HepG2 (cell line): ENCODE results near the gene CABLES1. TPM values are rescaled to one million over a fixed set of nuclear protein-coding genes. Genes with fewer than 3 reads are reported as not detected.

Experiments
- ARNTL ChIP-seq: sonication (generic); formaldehyde crosslinking; IDR thresholded peaks from 2 replicates; pipeline ENCODE4 v1.4.0; 2020; ENCODE audit warnings: mild to moderate bottlenecking, missing genetic modification reagents
- ATAD3A ChIP-seq: sonication (generic); formaldehyde crosslinking; IDR thresholded peaks from 2 replicates; pipeline ENCODE4 v1.4.0; 2020; ENCODE audit warnings: missing genetic modification reagents
- KAT2B ChIP-seq: fragments of 150-350 bp; IDR thresholded peaks from 2 replicates; pipeline ENCODE4 v1.6.1; 2014; ENCODE audit warnings: low read depth, low read length, borderline replicate concordance
- MAFK ChIP-seq, 2 experiments: IDR thresholded peaks in 1 of 2; conservative IDR thresholded peaks in 1 of 2; 2 replicates each; pipeline ENCODE4 v1.6.1; 2011; ENCODE audit warnings: improper control_type of control experiment in 2 of 2, low read length in 2 of 2
- NFKBIZ ChIP-seq: IDR thresholded peaks from 2 replicates; pipeline ENCODE4 v1.6.1; 2018; ENCODE audit warnings: missing genetic modification reagents, missing compliant biosample characterization
- PHB2 ChIP-seq: fragments of 450-650 bp; IDR thresholded peaks from 2 replicates; pipeline ENCODE4 v1.6.1; 2018; ENCODE audit not compliant: partially characterized antibody
- RARG ChIP-seq: sonication (generic); formaldehyde crosslinking; IDR thresholded peaks from 2 replicates; pipeline ENCODE4 v1.4.0; 2020; ENCODE audit warnings: low read depth, mild to moderate bottlenecking, missing genetic modification reagents
- RBAK ChIP-seq: sonication (generic); formaldehyde crosslinking; IDR thresholded peaks from 2 replicates; pipeline ENCODE4 v1.5.1; 2020; ENCODE audit warnings: mild to moderate bottlenecking, missing genetic modification reagents
- SMYD3 ChIP-seq: sonication (generic); formaldehyde crosslinking; IDR thresholded peaks from 2 replicates; pipeline ENCODE4 v1.8.1; 2023; ENCODE audit warnings: mild to moderate bottlenecking, missing genetic modification reagents
- SNAI1 ChIP-seq: sonication (generic); formaldehyde crosslinking; IDR thresholded peaks from 2 replicates; pipeline ENCODE4 v1.5.0; 2020; ENCODE audit warnings: mild to moderate bottlenecking, missing genetic modification reagents, borderline replicate concordance
- TOE1 ChIP-seq: sonication (generic); formaldehyde crosslinking; IDR thresholded peaks from 2 replicates; pipeline ENCODE4 v1.4.0; 2020; ENCODE audit warnings: mild to moderate bottlenecking, missing genetic modification reagents
- ZKSCAN5 ChIP-seq: sonication (generic); formaldehyde crosslinking; IDR thresholded peaks from 2 replicates; pipeline ENCODE4 v1.5.1; 2020; ENCODE audit warnings: mild to moderate bottlenecking, missing genetic modification reagents
- ZNF292 ChIP-seq: sonication (generic); formaldehyde crosslinking; IDR thresholded peaks from 2 replicates; pipeline ENCODE4 v1.8.1; 2022; ENCODE audit warnings: mild to moderate bottlenecking, low read depth, missing genetic modification reagents, borderline replicate concordance
- ZNF382 ChIP-seq: sonication (generic); formaldehyde crosslinking; IDR thresholded peaks from 2 replicates; pipeline ENCODE4 v1.5.0; 2020; ENCODE audit warnings: missing genetic modification reagents, mild to moderate bottlenecking, borderline replicate concordance
- ZNF644 ChIP-seq: IDR thresholded peaks from 2 replicates; pipeline ENCODE4 v1.6.1; 2016; ENCODE audit warnings: low read depth
- polyA plus RNA-seq, 8 experiments: library from polyadenylated mRNA; depleted of rRNA in 3 of 8; stranded (reverse) in 7 of 8; unstranded in 1 of 8; fragments of >200 nt; fragmentation: Illumina TruSeq in 4 of 8; extraction: Trizol in 4 of 8; gene quantifications; 2 replicates each; pipeline versions ENCODE4 v1.2.1 to v1.2.3, GENCODE V29; 2011 to 2016; ENCODE audit warnings: low read depth in 4 of 8, missing spikeins in 1 of 8, mixed read lengths in 1 of 8; ENCODE audit not compliant: insufficient read depth in 1 of 8
- total RNA-seq, 5 experiments: library from RNA; depleted of rRNA; stranded (reverse); fragments of >200 nt; fragmentation: Illumina TruSeq; extraction: Trizol; gene quantifications; 2 replicates each; pipeline ENCODE4 v1.2.3, GENCODE V29; 2016; ENCODE audit warnings: low read depth in 1 of 5
- TF ChIP-seq, protein P1 (sequence below), 2 experiments: sonication (generic) in 1 of 2; formaldehyde crosslinking in 1 of 2; IDR thresholded peaks; 2 replicates each; pipeline versions ENCODE4 v1.6.1 to v1.9.0; 2014 to 2022; ENCODE audit warnings: antibody characterized with exemption in 1 of 2, borderline replicate concordance in 1 of 2, inconsistent platforms in 1 of 2, low read depth in 1 of 2, missing genetic modification reagents in 1 of 2
- TF ChIP-seq, protein P2 (sequence below): sonication (generic); formaldehyde crosslinking; conservative IDR thresholded peaks from 2 replicates; pipeline ENCODE4 v1.4.0; 2020; ENCODE audit warnings: mild to moderate bottlenecking, missing genetic modification reagents, moderate library complexity
- TF ChIP-seq, protein P3 (sequence below): sonication (generic); formaldehyde crosslinking; IDR thresholded peaks from 2 replicates; pipeline ENCODE4 v1.5.1; 2020; ENCODE audit warnings: missing genetic modification reagents, mild to moderate bottlenecking, borderline replicate concordance

The CABLES1 gene
- total and polyA plus RNA-seq, 2 of the 13 experiments (the other 11 are each of a cell fraction or from before 2014, with no cell fraction given): 14.7 to 25.8 TPM

DNA sequence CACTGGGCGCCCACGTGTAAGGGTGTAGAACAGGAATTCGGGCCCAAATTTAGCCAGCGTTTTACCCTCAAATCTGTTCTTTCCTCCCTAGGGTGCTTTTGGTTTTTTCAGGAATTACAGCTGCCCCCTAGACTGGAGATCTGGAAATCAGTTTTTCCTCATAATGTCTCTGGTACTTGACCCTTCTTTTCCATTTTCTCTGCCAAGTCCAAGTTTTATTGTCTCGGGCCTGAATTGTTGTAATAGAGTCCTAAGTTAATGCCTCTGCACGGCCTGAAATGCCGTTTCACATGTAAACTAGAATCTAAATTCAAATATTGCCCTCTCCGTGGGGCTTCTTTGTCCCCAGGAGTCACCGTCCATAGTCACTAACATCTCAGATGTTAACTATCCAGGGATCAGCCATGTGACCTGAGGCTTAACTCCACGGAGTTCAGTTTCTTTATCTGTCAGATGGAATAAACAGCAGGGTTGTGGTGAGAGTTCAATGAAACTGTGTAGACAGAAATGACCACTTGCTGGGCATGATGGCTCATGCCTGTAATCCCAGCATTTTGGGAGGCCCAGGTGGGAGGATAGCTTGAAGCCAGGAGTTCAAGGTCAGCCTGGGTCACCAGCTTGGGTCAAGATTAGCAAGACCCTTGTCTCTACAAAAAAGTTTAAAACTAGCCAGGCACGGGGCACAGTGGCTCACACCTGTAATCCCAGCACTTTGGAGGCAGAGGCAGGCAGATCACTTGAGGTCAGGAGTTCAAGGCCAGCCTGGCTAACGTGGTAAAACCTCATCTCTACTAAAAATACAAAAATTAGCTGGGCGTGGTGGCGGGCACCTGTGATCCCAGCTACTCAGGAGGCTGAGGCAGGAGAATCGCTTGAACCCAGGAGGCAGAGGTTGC lies 12.7 kb upstream of the CABLES1 start (continued):
- peak; percentile 29; the same call in 1 of the 2 replicates for TF ChIP-seq ZNF292
- no peak for TF ChIP-seq RARG (CRISPR knock-in tag)
- no peak for TF ChIP-seq MAFK (conservative IDR thresholded peaks at IDR 0.05 in 1 of 2, IDR thresholded peaks at IDR 0.05 in 1 of 2; ENCODE audit: low read length in 2 of 2)
- no peak for TF ChIP-seq NFKBIZ (CRISPR knock-in tag)
- TF ChIP-seq, protein P1, sequence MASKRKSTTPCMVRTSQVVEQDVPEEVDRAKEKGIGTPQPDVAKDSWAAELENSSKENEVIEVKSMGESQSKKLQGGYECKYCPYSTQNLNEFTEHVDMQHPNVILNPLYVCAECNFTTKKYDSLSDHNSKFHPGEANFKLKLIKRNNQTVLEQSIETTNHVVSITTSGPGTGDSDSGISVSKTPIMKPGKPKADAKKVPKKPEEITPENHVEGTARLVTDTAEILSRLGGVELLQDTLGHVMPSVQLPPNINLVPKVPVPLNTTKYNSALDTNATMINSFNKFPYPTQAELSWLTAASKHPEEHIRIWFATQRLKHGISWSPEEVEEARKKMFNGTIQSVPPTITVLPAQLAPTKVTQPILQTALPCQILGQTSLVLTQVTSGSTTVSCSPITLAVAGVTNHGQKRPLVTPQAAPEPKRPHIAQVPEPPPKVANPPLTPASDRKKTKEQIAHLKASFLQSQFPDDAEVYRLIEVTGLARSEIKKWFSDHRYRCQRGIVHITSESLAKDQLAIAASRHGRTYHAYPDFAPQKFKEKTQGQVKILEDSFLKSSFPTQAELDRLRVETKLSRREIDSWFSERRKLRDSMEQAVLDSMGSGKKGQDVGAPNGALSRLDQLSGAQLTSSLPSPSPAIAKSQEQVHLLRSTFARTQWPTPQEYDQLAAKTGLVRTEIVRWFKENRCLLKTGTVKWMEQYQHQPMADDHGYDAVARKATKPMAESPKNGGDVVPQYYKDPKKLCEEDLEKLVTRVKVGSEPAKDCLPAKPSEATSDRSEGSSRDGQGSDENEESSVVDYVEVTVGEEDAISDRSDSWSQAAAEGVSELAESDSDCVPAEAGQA (IDR thresholded peaks at IDR 0.05; ENCODE audit: low read depth): no peak
- TF ChIP-seq, protein P1 (CRISPR knock-in tag; IDR thresholded peaks at IDR 0.05; ENCODE audit: borderline replicate concordance): no peak
- no peak for TF ChIP-seq ARNTL (CRISPR knock-in tag)
- no peak for TF ChIP-seq TOE1
- TF ChIP-seq SMYD3 (CRISPR knock-in tag): no peak
- TF ChIP-seq, protein P2, sequence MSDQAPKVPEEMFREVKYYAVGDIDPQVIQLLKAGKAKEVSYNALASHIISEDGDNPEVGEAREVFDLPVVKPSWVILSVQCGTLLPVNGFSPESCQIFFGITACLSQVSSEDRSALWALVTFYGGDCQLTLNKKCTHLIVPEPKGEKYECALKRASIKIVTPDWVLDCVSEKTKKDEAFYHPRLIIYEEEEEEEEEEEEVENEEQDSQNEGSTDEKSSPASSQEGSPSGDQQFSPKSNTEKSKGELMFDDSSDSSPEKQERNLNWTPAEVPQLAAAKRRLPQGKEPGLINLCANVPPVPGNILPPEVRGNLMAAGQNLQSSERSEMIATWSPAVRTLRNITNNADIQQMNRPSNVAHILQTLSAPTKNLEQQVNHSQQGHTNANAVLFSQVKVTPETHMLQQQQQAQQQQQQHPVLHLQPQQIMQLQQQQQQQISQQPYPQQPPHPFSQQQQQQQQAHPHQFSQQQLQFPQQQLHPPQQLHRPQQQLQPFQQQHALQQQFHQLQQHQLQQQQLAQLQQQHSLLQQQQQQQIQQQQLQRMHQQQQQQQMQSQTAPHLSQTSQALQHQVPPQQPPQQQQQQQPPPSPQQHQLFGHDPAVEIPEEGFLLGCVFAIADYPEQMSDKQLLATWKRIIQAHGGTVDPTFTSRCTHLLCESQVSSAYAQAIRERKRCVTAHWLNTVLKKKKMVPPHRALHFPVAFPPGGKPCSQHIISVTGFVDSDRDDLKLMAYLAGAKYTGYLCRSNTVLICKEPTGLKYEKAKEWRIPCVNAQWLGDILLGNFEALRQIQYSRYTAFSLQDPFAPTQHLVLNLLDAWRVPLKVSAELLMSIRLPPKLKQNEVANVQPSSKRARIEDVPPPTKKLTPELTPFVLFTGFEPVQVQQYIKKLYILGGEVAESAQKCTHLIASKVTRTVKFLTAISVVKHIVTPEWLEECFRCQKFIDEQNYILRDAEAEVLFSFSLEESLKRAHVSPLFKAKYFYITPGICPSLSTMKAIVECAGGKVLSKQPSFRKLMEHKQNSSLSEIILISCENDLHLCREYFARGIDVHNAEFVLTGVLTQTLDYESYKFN (CRISPR knock-in tag): 0 out of 2 replicates have a peak, but pooled peaks have one; percentile 11
- no peak for TF ChIP-seq KAT2B
- no peak for TF ChIP-seq RBAK
- no peak for TF ChIP-seq ZNF382
- TF ChIP-seq, protein P3, sequence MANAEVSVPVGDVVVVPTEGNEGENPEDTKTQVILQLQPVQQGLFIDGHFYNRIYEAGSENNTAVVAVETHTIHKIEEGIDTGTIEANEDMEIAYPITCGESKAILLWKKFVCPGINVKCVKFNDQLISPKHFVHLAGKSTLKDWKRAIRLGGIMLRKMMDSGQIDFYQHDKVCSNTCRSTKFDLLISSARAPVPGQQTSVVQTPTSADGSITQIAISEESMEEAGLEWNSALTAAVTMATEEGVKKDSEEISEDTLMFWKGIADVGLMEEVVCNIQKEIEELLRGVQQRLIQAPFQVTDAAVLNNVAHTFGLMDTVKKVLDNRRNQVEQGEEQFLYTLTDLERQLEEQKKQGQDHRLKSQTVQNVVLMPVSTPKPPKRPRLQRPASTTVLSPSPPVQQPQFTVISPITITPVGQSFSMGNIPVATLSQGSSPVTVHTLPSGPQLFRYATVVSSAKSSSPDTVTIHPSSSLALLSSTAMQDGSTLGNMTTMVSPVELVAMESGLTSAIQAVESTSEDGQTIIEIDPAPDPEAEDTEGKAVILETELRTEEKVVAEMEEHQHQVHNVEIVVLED (CRISPR knock-in tag): no peak
- no peak for TF ChIP-seq ATAD3A (CRISPR knock-in tag)
- TF ChIP-seq PHB2: no peak
- no peak for TF ChIP-seq ZKSCAN5 (CRISPR knock-in tag)
- TF ChIP-seq ZNF644 (CRISPR knock-in tag): no peak
- no peak for TF ChIP-seq SNAI1 (CRISPR knock-in tag)
